ENCODE measurements around the gene ISL2.

GRCh38 chr15:76299786-76300185 is 36.8 kb upstream of the ISL2 start:
- TF ChIP-seq CTCF (conservative IDR thresholded peaks at IDR 0.05 in 1 of 2, IDR thresholded peaks at IDR 0.05 in 1 of 2; ENCODE audit: low read depth in 1 of 2, low read length in 2 of 2) (no peak), EZH2 (IDR thresholded peaks at IDR 0.05; ENCODE audit: low read length, missing control alignments) (no peak)

Measured in fibroblast of lung (primary cell).